ENCODE measurements around the gene SPON1.
A peak's percentile ranks its signal among the peaks of the same experiment; 100 is the strongest.
"Not testable (repeated sequence)": the region's sequence is repeated elsewhere in the genome, so short reads cannot be mapped to it uniquely, and the experiment has no call there.

The SPON1 gene

GRCh38 chr11:13984616-13985450 lies 22.3 kb downstream of the SPON1 start:
- DNase-seq = no peak

GRCh38 chr11:13986695-13987094 lies 24.2 kb downstream of the SPON1 start:
- DNase-seq = not testable (repeated sequence)

GRCh38 chr11:13992158-13992856 lies 29.8 kb downstream of the SPON1 start:
- not testable (repeated sequence) for DNase-seq

- DNase-seq = no peak
Measured at GRCh38 chr11:13993096-13993765, 30.7 kb downstream of the SPON1 start.

DNA sequence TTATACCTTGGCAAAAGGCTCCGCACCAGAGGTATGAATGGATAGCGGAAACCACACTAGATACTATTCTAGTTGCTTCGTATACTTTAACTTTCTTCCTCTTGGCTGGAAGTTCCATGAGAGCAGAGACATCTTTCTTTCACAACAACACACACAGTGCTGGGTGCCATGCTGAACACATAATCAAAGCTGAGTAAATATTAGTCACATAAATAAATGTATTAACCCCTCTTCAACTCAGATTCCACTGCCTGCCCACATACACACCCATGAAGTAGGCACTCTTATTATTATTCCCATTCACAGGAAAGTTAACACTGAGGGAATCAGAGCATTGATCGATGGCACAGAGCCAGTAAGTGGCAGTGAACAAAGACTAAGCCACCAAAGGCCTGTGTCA lies 35.4 kb downstream of the SPON1 start:
- DNase-seq = no peak

GRCh38 chr11:13999704-14000103 lies 37.2 kb downstream of the SPON1 start:
- no peak for DNase-seq

DNA sequence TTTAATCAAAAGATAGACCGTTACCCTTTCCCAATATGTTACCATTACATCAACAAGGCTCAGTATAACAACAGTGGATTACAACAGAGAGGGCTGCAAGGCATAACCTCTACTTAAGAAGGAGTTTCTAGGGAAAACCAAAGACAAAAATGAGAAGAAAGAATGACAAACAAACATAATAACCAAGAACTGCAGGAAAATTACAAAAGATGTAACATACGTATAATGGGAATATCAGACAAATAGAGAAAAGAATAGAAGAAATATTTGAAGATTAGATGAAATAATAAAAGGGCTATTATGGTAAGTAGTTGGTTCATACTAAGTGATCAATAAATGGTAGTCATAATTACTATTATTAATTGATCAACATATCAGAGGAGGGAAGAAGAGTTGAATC lies 39.1 kb downstream of the SPON1 start:
- DNase-seq = no peak

DNA sequence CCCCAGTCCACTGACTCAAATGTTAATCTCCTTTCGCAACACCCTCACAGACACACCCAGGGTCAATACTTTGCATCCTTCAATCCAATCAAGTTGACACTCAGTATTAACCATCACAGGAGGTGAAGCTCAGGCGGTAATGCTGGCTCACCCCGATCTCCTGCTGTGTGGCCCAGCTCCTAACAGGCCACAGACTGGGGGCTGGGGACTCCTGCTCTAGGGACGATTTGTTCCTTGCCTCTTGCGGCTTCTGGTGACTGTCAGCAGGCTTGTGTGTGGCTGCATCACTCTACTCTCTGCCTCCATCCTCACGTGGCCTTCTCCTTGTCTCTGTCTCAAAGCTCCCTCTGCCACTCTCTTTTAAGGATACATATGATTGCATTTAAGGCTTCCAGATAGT lies 45.0 kb downstream of the SPON1 start:
- DNase-seq = no peak

DNA sequence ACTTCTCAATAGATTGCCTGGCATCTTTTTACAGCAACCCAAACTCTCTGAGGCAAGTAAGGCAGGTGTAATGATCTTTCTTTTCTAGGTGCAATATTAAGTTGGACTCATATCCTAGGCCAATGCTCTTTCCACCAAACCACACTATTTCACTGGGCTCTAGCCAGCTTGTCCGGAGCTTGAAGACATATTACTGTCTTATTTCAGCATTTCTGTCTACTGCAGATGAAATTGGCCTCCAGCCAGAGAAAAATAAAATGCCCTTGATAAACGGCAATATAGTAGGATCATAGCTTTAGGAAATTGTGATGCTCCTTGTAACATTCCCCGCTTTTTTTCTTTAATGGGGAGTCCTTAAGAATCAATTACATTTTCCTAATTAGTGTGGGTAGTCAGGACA lies 48.1 kb downstream of the SPON1 start:
- DNase-seq = no peak

- DNase-seq = no peak
Measured at GRCh38 chr11:14012846-14013245, 50.3 kb downstream of the SPON1 start.

DNA sequence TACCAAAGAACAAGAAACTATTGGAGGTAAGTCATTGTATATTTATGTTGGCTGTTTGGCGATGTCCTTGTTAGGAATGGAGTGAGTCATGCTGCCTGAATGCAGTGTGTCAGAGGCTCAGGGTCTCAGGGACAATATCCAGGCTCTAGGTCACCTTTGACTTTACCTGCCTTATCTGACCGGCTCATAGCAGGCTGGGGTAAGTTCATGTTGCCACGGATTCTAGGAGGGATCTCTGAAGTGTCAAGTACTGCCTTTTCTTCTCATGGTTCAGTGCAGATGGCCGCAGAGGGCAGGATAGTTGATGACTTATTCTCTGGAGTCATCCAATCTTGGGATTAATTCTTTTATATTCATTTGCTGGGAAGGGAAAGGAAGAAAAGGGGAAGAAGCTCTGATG lies 53.2 kb downstream of the SPON1 start:
- no peak for DNase-seq

DNA sequence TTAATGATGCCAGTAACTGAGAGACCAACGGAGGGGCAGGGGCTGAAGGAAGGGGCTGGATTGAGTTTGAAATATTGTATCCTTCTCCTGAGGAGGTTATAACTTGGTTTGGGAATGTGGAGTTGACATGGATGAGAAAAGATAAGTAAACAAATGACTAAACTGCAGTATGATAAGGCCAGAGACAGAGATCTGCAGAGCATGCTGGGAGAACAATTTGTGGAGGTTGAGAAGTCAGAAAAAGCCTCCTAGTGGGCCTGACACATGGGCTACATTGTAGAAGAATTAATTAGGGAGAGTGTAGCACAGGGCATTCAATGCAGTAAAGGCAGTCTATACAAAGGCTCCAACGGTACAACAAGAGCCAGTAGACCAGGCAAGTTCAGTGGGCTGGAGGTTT lies 55.9 kb downstream of the SPON1 start:
- no peak for DNase-seq

DNA sequence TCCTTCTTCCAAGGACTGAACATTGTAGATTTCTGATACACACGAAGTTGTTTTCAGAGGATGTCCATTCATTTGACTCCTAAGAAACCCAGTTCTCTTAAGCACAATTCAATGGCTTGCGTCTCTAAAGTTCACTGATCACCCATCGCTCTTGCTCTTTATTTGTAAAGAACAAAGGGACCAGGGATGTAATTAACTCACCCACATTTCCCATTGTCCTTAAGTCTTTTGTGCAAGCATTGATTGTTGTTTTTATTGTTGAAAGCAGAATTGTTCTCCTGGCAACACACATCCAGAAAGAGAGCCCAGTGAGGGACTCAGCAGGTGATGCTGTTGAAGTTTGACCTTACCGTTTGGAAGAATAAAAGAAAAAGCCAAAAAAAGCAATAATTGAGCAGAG lies 59.2 kb downstream of the SPON1 start:
- DNase-seq = peak; percentile 15

DNA sequence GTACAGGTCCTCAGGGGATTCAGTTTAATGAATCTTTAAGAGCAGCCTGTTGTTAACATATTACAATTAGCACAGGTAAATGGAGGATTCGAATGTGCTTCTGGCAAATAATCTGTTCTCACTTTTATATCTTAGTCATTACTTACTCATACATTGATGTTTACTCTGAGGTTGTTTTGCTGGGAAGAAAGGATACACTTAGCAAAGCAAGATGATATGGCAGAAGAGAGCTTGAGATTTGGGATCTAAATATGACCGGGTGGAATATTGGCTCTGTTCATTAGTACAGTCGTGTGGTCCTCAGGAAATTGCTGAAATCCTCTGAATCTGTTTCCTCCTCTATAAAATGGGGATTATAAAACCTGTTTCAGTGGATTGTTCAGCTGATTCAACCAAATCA lies 59.7 kb downstream of the SPON1 start:
- DNase-seq = no peak

DNA sequence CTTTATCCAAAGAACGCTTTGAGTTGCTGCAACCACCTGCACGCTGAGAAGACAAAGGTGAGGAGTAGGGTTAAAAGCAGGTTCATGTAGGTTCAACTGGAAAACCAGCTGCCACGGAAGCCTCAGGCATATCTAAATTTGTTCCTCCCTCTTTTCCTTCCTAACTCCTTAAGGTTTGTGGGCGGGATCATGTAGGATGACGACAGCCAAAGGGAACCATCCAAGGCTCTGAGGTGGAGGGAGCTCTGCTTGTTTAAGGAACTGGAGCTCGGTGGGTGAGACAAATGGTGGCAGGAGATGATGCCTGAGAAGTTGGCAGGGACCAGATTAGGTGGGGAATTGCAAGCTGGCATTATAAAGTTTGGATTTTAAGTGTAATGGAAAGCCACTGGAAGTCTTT lies 60.3 kb downstream of the SPON1 start:
- no peak for DNase-seq

DNA sequence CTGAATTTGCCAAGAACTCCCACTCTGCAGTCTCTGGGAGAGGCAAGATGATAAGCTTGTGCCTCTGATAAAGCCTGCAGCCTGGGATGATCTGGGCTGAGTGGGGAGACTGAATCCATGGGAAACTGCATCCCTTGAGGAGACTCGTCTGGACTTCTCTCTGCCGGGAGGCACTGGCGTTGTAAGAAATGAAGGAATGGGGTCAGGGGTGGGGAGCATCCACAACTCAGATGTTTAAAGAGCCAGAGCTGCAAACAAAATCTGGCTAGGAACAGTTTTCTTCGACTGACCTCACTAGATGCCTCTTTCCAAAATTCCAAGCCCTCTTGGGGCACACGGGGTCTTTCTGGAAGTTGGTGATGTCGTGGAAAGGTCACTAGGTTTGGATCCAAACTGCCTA lies 64.4 kb downstream of the SPON1 start:
- DNase-seq = no peak

DNA sequence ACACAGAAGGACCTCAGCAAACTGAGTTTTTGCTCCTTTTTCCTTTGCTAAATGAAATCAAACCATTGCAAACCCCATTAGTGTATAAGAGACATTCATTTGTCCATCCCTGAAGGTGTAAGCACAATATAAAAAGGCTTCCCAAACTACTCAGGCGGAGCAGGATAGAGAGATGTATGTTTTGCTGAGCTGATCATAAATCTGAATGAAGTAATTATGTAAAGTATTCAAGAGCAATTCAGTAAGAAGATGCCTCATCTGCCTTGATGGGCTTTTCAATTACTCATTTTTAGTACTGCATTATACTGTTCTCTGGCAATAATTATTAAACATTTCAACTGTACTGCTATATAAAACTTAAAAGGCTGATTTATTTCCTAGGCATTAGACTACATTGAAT lies 65.0 kb downstream of the SPON1 start:
- DNase-seq = no peak

DNA sequence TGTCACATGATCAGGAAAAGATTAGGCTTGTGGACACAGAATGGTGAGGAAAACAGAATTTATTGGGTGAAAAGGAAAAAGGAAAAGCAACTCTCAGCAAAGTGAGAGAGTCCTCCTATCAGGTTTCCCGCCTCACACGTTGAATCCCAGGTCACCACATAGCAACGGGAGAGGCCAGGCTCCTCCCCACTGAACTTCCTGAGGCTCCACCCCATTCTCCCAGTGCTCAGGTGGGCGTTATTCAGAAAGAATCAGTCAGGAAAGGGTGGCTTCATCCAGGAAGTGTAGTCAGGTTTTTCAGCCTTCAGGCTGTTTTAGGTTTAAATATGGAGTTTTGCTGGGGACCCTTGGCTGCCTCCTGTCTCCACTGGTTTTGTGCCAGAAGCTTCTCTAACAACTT lies 66.9 kb downstream of the SPON1 start:
- no peak for DNase-seq

GRCh38 chr11:14029971-14030920 lies 67.7 kb downstream of the SPON1 start:
- DNase-seq = peak; percentile 86

DNA sequence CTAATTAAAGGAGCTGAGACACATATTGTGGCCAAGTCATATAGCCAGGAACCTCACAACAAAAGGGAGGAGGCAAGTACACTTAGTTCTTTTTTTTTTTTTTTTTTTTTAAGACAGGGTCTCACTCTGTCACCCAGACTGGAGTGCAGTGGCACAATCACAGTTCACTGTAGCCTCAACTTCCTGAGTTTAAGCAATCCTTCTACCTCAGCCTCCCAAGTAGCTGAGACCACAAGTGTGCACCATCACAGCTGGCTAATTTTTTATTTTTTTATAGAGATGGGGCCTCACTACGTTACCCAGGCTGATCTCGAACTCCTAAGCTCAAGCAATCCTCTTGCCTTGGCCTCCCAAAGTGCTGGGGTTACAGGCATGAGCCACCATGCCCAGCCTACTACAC lies 73.0 kb downstream of the SPON1 start:
- not testable (repeated sequence) for DNase-seq

DNA sequence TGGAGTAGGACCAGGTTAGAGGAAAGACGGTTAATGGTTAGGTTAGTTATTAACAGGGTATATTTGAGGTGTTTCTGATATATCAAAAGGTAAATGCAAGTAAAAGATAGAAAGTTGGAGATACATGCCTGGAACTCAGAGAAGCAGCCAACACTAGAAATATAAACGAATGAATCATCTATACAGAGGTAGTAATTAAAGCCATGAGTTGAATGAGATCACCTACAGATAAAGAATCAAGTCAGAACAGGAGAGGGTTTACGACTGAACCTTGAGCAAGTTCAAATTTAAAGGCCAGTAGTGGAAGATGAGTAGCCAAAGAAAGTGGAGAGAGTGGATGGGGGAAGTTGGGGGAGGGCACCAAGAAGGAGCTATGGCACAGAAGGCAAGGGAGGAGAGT lies 73.9 kb downstream of the SPON1 start:
- DNase-seq = no peak

- no peak for DNase-seq
Measured at GRCh38 chr11:14041040-14041439, 78.5 kb downstream of the SPON1 start.

DNA sequence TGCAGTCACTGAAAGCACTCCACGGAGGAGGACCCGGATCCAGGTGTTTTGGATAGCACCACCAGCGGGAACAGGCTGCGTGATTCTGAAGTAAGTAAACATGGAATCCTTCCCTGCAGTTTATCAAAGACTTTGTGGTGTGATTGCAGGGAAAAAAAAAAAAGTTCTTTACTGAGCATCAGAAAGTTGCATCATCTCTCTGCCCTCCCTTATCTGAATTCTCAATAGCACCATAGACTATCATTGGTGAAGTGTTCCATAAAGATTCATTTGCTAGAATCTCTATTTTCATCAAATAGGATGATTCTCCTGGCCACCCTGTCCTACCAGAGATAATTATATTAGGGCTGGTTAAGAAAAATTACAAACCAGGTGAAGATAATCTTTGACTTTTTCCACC lies 79.0 kb downstream of the SPON1 start:
- no peak for DNase-seq

All from NCI-H1105 treated with DMSO at 0.1 percent for 48 hours (cell line).